NCI-H1694 (cell line): Measurements from ENCODE around the gene CASZ1.

Experiments used
- DNase-seq: peaks from one replicate; lab custom pipeline; 2025; lab: John Stamatoyannopoulos, UW

Gene CASZ1

GRCh38 chr1:10685196-10685807, 111.1 kb downstream of the CASZ1 start:
- DNase-seq, result no peak

- no peak for DNase-seq
Measured at GRCh38 chr1:10684221-10684620, 112.2 kb downstream of the CASZ1 start.

DNA sequence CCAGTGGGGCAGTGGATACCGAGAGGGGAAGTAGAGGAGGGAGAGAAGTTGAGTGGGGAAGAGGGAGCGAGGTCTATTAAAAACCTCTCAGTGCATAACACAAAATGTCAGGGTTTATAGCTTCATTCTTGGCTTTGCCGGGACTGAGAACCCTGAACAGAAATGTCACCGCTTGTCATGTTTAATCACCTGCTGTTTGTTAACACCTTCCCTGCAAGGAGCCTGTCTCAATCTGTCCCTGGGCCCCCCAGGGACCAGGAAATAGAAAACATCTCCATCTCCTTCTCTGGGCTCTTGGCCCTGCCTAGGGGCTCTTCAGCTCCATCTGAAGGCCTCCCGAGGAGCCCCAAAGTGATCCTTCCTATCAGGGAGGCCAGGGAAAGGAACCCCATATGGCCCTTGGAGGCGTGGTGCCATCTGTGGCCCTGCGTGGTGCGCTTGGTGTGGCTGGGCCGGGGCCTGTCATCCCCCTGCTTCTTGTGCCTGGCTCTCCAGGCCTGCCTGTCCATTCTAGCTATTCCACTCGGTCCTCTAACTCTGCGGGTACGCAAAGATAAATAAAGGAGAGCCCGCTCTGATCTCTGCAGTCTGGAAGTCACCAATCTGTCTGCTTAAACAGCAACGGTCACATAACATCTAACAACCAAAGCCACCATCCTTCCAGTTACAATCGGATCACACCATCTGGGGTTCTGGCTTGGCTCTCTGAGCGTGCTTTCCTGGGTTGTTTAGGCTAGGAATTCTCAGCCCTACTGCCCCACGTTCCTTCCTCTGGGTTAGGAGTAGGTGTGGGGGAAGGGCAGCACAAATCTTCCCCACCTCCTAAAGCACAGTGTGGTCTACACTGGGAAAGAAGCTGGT, 113.8 kb downstream of the CASZ1 start:
- DNase-seq, result no peak

GRCh38 chr1:10682108-10682445, 114.4 kb downstream of the CASZ1 start:
- DNase-seq, result no peak

DNA sequence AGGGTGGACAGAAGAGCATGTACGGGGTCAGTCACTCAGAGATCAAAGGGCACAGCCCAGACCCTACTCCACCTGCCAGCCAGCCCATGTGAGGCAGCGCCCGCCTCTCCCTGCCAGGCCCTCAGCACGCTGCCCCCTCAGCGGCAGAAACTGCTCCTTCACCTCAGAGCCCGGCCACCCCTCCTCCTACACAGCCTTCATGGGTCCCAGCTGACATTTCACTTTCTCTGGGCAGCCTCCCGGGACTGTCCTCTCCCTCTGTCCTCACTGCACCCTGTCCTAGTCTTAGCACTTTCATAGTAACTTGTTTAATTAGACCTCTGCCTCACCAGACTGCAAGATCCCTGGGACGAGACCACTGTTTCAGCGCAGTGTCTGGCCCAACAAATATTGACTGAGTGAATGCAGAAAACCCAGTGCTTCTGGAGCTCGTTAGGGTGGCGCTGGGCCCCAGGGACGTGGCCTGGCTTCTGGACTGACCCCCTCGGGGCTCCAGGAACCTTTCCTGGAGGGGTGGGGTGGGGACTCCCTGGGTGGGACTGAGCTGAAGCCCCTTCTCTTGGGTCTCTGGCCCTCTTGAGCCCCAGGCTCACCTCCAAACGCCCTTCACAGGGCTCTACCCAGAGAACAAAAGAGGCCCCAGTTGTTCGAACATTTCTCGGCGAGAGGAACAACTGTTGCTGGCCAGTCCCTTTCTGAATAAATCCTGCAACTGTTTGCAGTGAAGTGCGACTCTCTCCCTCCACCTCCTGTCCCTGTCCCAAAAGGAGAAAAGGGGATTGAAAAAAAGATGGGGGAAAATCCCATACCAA, 114.9 kb downstream of the CASZ1 start:
- no peak for DNase-seq

DNA sequence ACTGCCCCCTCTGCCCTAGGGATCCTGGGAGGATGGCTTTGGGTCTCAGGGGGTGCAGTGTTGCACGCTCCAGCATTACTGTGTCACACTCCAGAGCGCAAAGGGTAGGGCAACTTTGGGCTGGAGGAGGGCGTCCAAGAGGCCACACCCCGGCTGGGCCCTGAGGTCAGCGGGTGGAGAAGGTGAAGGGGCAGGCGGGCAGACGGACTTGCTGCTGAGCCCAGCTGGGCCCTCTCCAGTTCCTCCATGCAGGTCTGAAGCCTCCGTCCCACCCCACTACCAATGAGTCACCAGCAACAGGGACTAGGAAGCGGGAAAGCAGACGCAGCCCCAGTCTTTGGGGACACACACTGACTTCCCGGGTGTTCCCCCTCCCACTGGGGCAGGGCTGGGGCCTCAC, 116.0 kb downstream of the CASZ1 start:
- no peak for DNase-seq

DNA sequence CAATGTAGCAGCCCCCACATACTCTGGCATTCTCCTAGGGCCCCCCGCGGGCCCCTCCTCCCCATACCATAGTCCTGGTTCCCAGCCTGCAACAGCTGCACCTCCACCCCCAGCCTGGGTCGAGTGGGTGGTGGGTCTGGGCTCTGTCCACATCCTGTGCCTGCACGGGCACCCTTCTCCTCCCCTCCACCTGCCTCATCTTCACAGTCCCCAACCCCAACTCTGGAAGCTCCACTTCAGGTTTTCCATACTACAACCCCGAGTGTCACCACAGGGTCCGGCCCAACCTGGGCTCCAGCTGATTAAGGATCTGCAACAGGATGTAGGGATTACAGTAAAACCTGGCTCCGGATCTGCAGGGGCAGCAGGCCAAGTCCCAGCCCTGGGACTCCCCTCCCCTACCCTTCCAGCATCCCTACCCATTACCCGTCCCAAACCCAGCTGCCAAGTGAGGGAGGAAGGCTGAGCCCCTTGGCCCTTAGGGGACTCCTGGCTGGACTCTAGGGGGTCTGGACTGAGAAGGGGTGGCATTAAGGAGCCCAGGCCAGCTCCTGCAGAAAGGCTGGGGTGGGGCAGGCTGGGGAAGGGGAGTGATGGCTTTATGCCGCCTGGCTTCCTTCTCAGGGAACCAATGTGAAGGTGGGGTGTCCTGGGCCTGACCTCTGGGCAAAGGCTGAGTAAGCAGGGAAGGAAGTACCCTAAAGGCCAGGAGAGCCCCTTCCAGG, 116.8 kb downstream of the CASZ1 start:
- peak; percentile 85 for DNase-seq

GRCh38 chr1:10678852-10679251, 117.6 kb downstream of the CASZ1 start:
- no peak for DNase-seq

DNA sequence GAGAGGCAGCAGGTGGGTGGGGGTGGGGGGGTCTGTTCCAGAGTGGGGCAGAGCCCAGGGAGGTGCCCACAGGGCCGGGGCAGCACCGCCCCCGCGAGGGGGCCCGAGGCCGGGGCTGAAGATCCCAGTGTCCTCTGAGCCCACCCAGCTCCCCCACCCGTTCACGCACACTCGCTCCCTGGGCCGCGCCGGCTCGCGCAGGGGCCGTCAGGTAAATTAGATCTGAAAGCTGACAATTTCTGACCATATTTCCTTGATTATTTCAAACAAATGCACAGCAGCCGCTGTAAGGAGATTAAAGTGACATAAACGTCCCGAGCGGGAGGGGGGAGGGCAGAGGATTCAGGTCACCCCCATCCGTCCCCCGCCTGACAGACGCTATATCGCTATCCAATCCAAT, 118.0 kb downstream of the CASZ1 start:
- DNase-seq, result no peak

DNA sequence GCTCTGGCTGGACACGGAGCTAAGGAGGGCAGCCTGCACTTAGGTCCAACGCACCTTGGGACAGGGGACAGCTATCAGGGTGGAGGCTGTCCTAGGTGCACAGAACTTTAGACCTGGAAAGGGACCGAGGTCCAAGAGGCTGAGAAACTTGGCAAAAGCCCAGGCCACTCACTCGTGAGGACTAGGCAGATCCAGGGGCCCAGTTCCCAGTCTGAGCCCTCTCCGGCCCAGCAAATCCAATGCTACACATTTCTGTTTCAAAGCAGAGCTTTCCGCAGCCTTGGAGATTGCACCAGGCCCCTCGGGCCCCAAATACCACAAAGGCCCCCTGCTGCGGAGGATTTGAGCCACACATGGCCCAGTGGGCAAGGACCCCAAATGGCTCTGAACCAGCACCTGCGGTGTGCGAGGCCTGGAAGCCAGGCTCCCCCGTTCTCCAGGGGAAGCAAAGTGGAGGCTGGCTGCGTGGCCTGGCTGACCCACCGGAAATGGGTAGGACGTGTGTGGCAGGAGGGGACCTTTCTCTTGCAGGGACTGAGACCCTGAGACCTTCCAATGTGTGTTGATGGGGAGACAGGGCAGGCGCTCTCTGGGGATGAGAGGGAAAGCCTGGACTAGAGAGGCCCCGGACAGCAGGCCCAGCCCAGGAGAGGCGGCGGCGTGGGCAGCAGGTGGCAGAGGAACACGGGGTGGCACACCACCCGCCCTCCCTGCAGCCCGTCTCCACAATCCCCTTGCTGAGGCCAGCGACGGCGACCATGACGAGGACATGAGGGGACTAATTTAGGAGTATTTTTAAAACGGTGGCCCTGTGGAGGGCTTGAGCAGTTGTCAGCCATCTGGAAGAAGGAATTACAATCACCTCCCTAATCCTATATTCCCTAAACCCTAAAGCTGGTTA, 118.7 kb downstream of the CASZ1 start:
- DNase-seq, result no peak

- no peak for DNase-seq
Measured at GRCh38 chr1:10676963-10677362, 119.5 kb downstream of the CASZ1 start.

DNA sequence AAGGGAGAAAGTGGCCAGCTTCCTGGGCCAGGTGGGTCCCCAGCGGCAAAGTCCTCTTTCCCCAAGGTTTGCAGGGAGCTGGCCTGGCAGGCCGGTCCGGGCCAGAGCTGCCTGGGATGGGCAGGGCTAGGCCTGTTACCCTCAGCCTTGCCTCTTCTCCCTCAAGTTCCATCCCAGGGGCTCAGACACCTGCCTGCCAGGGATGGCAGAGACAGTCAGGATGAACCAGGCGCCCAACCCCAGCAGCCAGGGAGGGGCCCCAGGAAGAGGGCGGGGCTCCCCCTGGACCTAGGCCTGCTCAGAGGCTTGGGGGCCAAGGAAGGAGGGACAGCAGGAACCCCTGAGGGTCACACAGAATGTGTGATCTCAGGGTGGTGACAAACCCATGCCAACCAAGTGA, 120.6 kb downstream of the CASZ1 start:
- DNase-seq, result no peak

GRCh38 chr1:10674700-10675609, 121.5 kb downstream of the CASZ1 start:
- no peak for DNase-seq

DNA sequence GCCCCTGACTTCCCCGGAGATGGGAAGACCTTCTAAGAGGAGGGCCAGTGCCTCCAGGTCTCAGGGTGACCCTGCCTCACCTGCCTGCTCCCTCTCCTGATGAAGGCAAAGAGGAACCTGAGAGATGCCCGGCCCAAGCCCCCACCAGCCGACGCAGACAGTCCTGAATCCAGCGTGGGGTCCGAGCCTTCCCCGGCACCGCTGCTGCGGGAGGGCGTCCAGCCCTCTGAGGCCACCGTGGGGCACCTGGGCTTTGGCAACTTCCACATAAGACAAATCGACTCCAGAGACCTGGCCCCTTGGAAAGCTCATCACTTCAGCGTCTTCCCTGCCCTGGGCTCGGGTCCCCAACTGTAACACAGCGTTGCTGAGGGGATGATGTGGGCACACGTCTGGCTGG, 122.2 kb downstream of the CASZ1 start:
- DNase-seq, result no peak

GRCh38 chr1:10673109-10673711, 123.2 kb downstream of the CASZ1 start:
- no peak for DNase-seq

DNA sequence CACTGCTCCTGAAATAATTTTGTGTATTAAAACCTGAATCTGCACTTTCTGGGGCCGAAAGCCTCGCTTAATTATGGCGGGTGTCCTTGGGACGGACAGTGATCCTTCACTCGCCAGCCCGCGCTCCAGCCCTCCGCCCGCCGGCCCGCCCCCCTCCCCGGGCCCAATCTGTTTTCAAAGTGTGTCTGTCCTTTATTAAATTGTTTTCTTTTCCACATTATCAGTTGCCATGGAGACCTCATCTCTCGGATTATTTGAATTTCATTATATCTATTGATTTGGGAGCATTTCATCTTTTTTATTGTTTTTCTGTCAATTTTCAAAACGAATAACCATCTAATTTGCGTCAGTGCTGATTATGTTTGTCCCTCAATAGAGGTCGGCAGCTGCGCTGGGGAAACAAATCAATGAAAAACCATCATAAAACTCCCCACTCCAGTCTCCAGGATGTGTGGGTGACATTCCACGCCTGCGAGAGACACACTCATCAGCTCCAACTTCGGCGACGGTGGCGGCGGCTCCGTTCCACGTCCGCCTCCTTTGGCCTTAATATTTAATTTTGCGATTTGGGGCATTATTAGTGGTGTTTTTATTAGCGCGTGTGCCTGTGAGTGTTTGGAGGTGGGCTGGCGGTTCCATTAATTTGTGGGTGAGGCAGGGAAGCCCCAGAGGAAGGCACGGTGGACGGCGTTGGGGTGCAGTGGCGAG, 123.9 kb downstream of the CASZ1 start:
- no peak for DNase-seq

GRCh38 chr1:10671622-10672342, 124.7 kb downstream of the CASZ1 start:
- DNase-seq, result no peak

DNA sequence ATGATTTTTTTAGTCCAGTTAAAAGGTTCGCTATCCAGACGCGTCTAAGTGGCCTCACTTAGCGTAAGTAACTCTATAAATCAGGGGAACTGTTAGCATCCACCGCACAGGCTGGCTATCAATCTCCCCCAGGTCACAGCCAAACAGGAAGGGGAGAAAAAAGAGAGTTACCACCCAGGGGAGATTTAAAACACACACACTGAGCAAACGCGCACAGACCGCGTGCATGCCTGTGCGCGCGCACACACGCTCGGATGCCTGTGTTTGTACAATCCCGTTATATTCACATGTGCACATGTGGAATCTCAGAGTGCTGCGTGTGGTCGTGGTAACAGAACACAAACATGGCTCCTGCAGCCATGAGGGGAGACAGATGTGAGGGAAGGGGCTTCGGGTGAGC, 125.4 kb downstream of the CASZ1 start:
- no peak for DNase-seq
